ENCODE measurements around the gene LRRK1. TPM values are rescaled to one million over a fixed set of nuclear protein-coding genes. Genes with fewer than 3 reads are reported as not detected.

Gene LRRK1
- total RNA-seq, 2 experiments from 2014 or later = 0.57 to 0.66 TPM

- Mint-ChIP-seq H3K4me1 (ENCODE audit: low read depth) (peaks cover 10% of the 10 kb centered on the region), H3K27me3 (ENCODE audit: low read depth) (peaks cover 66% of the 10 kb centered on the region), H3K36me3 (ENCODE audit: low read depth) (no peaks in the 10 kb centered on the region), H3K27ac (no peak overlapping the region), H3K4me3 (no peak overlapping the region), H3K9me3 (ENCODE audit: insufficient read depth) (no peaks in the 10 kb centered on the region)
- ATAC-seq (no peak), DNase-seq (no peak)
- POLR2A ChIA-PET = interaction anchor here (0.8 kb wide), 1 partner anchor 319 kb away, joined by 3 read pairs; no protein-coding TSS in a partner anchor
- CTCF ChIA-PET = no interaction called here
Measured at GRCh38 chr15:100881573-100882336, 37.4 kb upstream of the LRRK1 start.

DNA sequence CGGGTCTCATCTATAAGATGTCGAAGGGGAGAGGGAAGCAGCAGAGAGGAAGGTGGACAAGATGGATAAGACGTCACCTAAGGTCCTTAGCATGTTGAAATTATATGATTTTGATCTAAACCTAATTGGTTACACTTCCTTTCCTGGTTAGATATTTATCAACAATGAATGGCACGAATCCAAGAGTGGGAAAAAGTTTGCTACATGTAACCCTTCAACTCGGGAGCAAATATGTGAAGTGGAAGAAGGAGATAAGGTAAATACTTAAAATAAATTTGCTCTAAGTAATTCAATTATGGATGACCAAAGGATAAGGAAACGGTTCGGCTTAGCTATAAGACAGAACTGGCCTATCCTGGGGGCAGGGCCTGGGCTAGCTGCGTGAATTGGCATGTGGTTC is 34.0 kb upstream of the LRRK1 start:
- POLR2A ChIA-PET = no interaction called here
- H3K27ac Mint-ChIP-seq = no peak overlapping the region

GRCh38 chr15:100885811-100886210 is 33.3 kb upstream of the LRRK1 start:
- no peak for ATAC-seq
- Mint-ChIP-seq H3K27ac (no peak overlapping the region), H3K9me3 (ENCODE audit: insufficient read depth) (no peaks in the 10 kb centered on the region), H3K4me1 (ENCODE audit: low read depth) (peaks cover 4% of the 10 kb centered on the region), H3K36me3 (ENCODE audit: low read depth) (no peaks in the 10 kb centered on the region), H3K27me3 (ENCODE audit: low read depth) (peaks cover 61% of the 10 kb centered on the region), H3K4me3 (no peak overlapping the region)
- ChIA-PET CTCF (interaction anchor here (1.6 kb wide), 1 partner anchor 121 kb away, joined by 5 read pairs; no protein-coding TSS in a partner anchor), POLR2A (no interaction called here)
- no peak for DNase-seq

More for the DNA sequence above, 34.0 kb upstream of the LRRK1 start:
- Mint-ChIP-seq H3K4me3 (no peak overlapping the region), H3K4me1 (ENCODE audit: low read depth) (peaks cover 9% of the 10 kb centered on the region), H3K9me3 (ENCODE audit: insufficient read depth) (no peaks in the 10 kb centered on the region), H3K36me3 (ENCODE audit: low read depth) (no peaks in the 10 kb centered on the region), H3K27me3 (ENCODE audit: low read depth) (peaks cover 61% of the 10 kb centered on the region)
- ATAC-seq = no peak
- no peak for DNase-seq
- CTCF ChIA-PET = interaction anchor here (1.6 kb wide), 1 partner anchor 122 kb away, joined by 5 read pairs; no protein-coding TSS in a partner anchor

DNA sequence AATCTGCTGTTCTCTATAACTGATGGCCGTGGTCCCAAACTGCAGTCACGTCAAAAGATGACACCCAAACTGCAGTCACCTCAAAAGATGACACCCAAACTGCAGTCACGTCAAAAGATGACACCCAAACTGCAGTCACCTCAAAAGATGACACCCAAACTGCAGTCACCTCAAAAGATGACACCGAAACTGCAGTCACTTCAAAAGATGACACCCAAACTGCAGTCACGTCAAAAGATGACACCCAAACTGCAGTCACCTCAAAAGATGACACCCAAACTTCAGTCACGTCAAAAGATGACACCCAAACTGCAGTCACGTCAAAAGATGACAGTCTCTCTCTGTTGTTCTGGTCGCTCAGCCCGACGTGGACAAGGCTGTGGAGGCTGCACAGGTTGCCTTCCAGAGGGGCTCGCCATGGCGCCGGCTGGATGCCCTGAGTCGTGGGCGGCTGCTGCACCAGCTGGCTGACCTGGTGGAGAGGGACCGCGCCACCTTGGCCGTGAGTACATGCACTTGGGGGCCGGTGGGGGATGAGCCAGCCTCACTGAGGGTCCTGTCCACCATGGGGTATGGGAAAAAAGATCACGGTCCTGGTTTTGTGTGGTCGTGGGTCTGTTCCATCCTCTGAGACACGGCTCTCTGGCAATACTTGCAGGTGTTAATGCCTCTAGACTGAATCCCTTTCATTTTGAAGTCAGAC is 31.8 kb upstream of the LRRK1 start:
- H3K27me3 Mint-ChIP-seq (ENCODE audit: low read depth) = peaks cover 55% of the 10 kb centered on the region

GRCh38 chr15:100889385-100890050 is 29.6 kb upstream of the LRRK1 start:
- Mint-ChIP-seq H3K27me3 (ENCODE audit: low read depth) (peaks cover 46% of the 10 kb centered on the region), H3K9me3 (ENCODE audit: insufficient read depth) (no peaks in the 10 kb centered on the region), H3K4me1 (ENCODE audit: low read depth) (peaks cover 2% of the 10 kb centered on the region), H3K27ac (no peak overlapping the region), H3K36me3 (ENCODE audit: low read depth) (no peaks in the 10 kb centered on the region), H3K4me3 (no peak overlapping the region)
- CTCF ChIA-PET = interaction anchor here (3.1 kb wide), 1 partner anchor 118 kb away, joined by 13 read pairs; no protein-coding TSS in a partner anchor
- no peak for ATAC-seq
- DNase-seq = no peak
- POLR2A ChIA-PET = no interaction called here

More for the DNA sequence above, 31.8 kb upstream of the LRRK1 start:
- DNase-seq (no peak), ATAC-seq (no peak)
- Mint-ChIP-seq H3K36me3 (ENCODE audit: low read depth) (no peaks in the 10 kb centered on the region), H3K4me3 (no peak overlapping the region), H3K4me1 (ENCODE audit: low read depth) (peaks cover 2% of the 10 kb centered on the region), H3K27ac (no peak overlapping the region), H3K9me3 (ENCODE audit: insufficient read depth) (no peaks in the 10 kb centered on the region)
- ChIA-PET CTCF (interaction anchor here (3.1 kb wide), 1 partner anchor 120 kb away, joined by 13 read pairs; no protein-coding TSS in a partner anchor), POLR2A (no interaction called here)

DNA sequence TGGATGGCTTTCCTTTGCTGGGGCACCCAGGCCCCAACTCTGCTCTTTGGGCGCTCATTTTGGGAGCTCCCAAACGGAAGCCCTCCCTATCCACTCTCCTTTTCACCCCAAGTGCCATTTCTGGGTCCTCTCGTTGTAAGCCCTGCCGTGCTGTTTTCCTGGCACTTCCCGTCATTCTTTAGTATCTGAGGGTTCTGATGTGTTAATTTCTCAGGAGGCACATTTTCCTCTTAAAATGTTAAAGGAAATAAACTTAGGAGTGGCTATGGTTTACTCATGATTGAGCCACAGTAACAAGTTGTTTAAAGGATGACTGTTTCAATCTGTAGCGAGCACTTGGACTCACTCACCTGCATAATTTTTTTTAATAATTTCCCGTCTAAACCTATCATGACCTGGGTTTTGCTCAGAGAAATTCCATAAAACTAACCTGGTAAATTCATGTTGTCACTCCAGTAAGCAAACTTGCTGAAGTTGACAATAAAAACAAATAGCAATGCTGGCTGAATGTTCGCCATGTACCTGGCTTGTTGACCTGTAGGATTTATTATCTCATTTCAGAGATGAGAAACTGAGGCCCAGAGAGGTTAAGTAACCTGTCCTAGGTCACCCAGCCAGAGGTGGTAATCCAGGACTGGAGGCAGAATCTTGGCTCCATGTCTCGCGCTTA is 29.0 kb upstream of the LRRK1 start:
- H3K9me3 Mint-ChIP-seq (ENCODE audit: insufficient read depth) = no peaks in the 10 kb centered on the region
- CTCF ChIA-PET = interaction anchor here (3.1 kb wide), 1 partner anchor 117 kb away, joined by 13 read pairs; no protein-coding TSS in a partner anchor
- no peak for ATAC-seq
- no peak overlapping the region for H3K4me3 Mint-ChIP-seq
- POLR2A ChIA-PET = no interaction called here
- H3K36me3 Mint-ChIP-seq (ENCODE audit: low read depth) = no peaks in the 10 kb centered on the region
- H3K27ac Mint-ChIP-seq = no peak overlapping the region
- peaks cover 2% of the 10 kb centered on the region for H3K4me1 Mint-ChIP-seq (ENCODE audit: low read depth)
- DNase-seq = no peak
- H3K27me3 Mint-ChIP-seq (ENCODE audit: low read depth) = peaks cover 42% of the 10 kb centered on the region

DNA sequence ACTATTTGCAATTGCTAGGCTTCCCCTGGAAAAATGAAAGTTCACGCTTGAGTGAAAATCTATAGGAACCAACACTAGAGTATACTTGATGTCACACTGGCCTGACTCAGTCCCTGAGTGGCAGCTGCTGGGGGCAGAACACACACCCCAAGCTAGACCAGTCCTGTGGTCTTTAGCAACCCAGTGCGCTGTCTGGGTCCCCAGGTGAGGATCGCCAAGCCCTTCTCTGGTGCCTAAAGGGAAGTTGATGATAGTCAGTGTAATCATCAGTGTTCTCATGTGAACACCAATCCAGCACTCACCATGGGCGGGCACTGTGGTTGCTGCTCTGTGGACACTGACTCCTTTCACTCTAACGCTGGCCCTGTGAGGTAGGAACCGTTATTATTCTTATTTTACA is 28.3 kb upstream of the LRRK1 start:
- no peak for ATAC-seq
- Mint-ChIP-seq H3K27ac (no peak overlapping the region), H3K9me3 (ENCODE audit: insufficient read depth) (no peaks in the 10 kb centered on the region), H3K4me3 (no peak overlapping the region), H3K27me3 (ENCODE audit: low read depth) (peaks cover 39% of the 10 kb centered on the region), H3K36me3 (ENCODE audit: low read depth) (no peaks in the 10 kb centered on the region), H3K4me1 (ENCODE audit: low read depth) (peaks cover 2% of the 10 kb centered on the region)
- CTCF ChIA-PET = no interaction called here
- no peak for DNase-seq
- POLR2A ChIA-PET = no interaction called here

DNA sequence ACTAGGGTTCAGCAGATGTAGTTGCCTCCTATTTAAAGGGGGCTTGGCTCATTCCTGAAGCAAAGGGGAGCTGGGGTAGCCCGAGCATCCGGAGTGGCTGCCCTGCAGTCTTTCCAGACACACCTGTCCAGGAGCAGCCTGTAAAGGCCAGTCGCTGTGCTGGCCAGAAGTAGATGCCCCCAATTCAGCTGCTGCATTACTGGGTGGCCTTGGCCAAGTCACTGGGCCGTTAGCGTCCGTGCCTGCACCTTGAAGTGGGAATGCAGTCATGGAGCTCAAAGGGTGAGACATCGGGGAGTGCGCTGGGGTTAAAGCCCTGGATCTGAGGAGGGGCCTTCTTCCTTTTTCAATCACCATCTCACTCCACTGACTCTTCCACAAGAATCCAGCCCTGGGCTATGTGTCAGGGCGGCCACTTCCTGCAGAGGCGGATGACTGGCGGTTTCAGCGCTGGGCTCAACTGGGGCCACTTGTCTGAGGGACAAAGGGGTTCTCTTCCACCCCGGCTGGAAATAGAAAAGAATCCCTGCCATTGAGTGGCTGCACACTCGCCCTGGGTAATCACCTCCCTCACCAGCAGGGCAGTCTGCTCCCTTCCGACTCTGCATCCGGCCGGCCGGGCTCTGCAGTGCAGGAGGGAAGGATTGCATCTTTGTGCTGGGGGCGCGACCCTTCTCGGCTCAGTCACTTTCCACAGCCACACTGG is 27.7 kb upstream of the LRRK1 start:
- POLR2A ChIA-PET = no interaction called here
- CTCF ChIA-PET = interaction anchor here (1.1 kb wide), 1 partner anchor 10 kb away, joined by 4 read pairs; no protein-coding TSS in a partner anchor

DNA sequence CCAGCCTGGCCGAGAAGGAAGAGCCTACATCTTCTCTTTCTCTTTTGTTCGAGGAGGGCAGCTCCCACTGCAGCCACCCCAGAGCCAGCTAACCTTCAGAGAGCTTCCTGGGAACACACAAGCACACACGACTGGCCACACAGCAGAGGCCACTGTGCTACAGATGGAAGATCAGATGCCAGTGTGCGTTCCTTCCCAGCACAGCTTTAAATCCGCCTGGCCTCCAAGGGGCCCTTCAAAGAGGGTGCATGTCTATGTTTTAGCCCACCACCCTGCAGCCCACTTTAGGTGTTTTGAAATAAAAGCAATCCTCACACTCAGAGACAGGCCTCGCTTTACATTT is 27.2 kb upstream of the LRRK1 start:
- H3K4me1 Mint-ChIP-seq (ENCODE audit: low read depth) = peaks cover 2% of the 10 kb centered on the region
- DNase-seq (no peak), ATAC-seq (no peak)
- H3K27ac Mint-ChIP-seq = no peak overlapping the region
- H3K4me3 Mint-ChIP-seq = no peak overlapping the region
- peaks cover 37% of the 10 kb centered on the region for H3K27me3 Mint-ChIP-seq (ENCODE audit: low read depth)
- H3K36me3 Mint-ChIP-seq (ENCODE audit: low read depth) = no peaks in the 10 kb centered on the region
- ChIA-PET CTCF (interaction anchor here (1.1 kb wide), 1 partner anchor 10 kb away, joined by 4 read pairs; no protein-coding TSS in a partner anchor), POLR2A (no interaction called here)
- no peaks in the 10 kb centered on the region for H3K9me3 Mint-ChIP-seq (ENCODE audit: insufficient read depth)

More for the DNA sequence above, 27.7 kb upstream of the LRRK1 start:
- Mint-ChIP-seq H3K27me3 (ENCODE audit: low read depth) (peaks cover 37% of the 10 kb centered on the region), H3K36me3 (ENCODE audit: low read depth) (no peaks in the 10 kb centered on the region), H3K9me3 (ENCODE audit: insufficient read depth) (no peaks in the 10 kb centered on the region), H3K4me3 (no peak overlapping the region), H3K4me1 (ENCODE audit: low read depth) (peaks cover 2% of the 10 kb centered on the region), H3K27ac (no peak overlapping the region)
- ATAC-seq = no peak
- no peak for DNase-seq

- DNase-seq (no peak), ATAC-seq (no peak)
- Mint-ChIP-seq H3K36me3 (ENCODE audit: low read depth) (no peaks in the 10 kb centered on the region), H3K9me3 (ENCODE audit: insufficient read depth) (no peaks in the 10 kb centered on the region), H3K4me1 (ENCODE audit: low read depth) (peaks cover 2% of the 10 kb centered on the region), H3K27me3 (ENCODE audit: low read depth) (peaks cover 37% of the 10 kb centered on the region), H3K4me3 (no peak overlapping the region), H3K27ac (no peak overlapping the region)
- ChIA-PET CTCF (no interaction called here), POLR2A (no interaction called here)
Measured at GRCh38 chr15:100893261-100893963, 25.7 kb upstream of the LRRK1 start.

- Mint-ChIP-seq H3K27me3 (ENCODE audit: low read depth) (peaks cover 35% of the 10 kb centered on the region), H3K4me3 (no peak overlapping the region), H3K4me1 (ENCODE audit: low read depth) (peaks cover 2% of the 10 kb centered on the region), H3K36me3 (ENCODE audit: low read depth) (no peaks in the 10 kb centered on the region), H3K27ac (no peak overlapping the region), H3K9me3 (ENCODE audit: insufficient read depth) (no peaks in the 10 kb centered on the region)
- no peak for DNase-seq
- CTCF ChIA-PET = no interaction called here
- POLR2A ChIA-PET = no interaction called here
- no peak for ATAC-seq
Measured at GRCh38 chr15:100893964-100894295, 25.2 kb upstream of the LRRK1 start.
